LNCAP (cell line): Measurements from ENCODE around the gene NDUFB10.

Source experiments
- TF ChIP-seq, protein P1 (sequence below): fragments of 450-650 bp; IDR thresholded peaks from 2 replicates; pipeline ENCODE4 v1.5.1; 2017; ENCODE audit warnings: mild to moderate bottlenecking

Gene NDUFB10

DNA sequence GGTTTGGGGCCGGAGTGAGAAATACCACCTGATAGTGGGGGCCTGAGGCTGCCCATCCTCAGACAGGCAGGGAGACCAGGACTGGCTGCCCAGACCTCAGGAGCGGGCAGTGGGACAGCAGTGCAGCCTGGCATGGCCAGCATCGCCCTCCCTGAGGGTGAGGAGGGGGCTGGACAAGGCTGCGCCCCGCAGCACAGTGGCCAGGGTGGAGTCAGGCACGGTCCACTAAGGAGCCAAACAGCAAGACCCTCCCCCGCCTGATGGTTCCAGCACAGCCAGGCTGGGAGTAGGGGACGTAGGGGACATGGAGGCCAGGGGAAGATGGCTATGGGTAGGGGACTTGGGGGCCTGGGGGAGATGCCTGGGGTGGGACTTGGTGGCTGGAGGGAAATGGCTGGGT is 47.0 kb downstream of the NDUFB10 start:
- TF ChIP-seq, protein P1, sequence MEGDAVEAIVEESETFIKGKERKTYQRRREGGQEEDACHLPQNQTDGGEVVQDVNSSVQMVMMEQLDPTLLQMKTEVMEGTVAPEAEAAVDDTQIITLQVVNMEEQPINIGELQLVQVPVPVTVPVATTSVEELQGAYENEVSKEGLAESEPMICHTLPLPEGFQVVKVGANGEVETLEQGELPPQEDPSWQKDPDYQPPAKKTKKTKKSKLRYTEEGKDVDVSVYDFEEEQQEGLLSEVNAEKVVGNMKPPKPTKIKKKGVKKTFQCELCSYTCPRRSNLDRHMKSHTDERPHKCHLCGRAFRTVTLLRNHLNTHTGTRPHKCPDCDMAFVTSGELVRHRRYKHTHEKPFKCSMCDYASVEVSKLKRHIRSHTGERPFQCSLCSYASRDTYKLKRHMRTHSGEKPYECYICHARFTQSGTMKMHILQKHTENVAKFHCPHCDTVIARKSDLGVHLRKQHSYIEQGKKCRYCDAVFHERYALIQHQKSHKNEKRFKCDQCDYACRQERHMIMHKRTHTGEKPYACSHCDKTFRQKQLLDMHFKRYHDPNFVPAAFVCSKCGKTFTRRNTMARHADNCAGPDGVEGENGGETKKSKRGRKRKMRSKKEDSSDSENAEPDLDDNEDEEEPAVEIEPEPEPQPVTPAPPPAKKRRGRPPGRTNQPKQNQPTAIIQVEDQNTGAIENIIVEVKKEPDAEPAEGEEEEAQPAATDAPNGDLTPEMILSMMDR, result no peak

DNA sequence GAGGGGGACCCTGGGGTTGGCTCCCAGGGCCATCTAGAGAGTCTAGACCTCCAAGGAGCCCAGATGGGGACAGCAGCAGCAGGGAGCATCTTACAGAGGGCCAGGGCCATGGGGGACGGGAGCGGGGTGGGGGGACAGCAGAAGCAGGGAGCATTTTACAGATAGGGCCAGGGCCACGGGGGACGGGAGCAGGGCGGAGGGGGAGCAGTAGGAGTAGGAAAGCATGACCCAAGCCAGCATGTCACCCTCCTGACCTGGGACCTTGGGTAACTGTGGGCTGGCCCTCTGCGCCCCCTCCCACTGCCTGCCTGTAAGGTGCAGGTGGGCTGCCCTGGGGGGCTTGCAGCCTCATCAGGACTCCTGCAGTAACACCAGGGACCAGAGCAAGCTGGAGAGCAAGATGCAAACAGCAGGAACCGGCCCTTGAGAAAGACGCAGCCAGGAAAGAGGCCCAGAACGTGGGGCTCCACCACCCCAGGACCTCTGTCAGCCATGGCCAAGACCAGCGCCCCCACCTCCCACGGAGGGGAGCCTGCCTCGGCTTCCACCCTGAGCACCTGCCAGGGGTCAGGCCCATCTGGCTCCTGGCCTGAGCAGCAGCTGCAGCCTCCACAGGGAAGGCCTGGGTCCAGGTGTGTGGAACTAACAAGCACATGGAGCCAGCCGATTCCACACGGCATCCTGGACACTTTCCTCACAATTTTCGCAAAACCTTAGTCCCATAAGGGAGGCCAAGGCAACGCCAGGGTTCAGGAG is 47.9 kb downstream of the NDUFB10 start:
- TF ChIP-seq, protein P1, result no peak

DNA sequence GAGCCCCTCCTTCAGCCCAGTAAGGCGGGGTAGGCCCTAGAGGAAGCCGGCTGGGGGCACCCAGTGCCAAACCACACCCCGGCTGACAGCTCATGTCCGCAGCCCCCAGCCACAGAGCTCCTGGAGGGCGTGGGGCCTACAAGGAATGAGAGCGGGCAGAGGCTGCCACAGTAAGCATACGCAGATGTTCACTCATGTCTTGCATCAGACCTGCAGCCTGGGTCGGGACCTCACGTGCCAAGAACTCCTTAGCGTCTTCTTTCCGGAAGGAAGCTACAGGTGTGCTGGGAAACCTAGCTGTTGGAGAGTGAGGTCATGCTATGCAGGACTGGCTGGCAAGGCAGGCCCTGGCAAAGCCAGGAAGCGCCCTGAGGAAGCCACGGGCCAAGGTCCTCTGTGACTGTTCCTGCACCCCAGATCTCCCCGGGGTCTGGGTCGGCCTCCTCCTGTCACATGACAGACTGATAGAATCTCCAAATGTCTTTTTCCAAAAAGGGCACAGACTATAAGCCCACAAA is 48.7 kb downstream of the NDUFB10 start:
- TF ChIP-seq, protein P1, result no peak

DNA sequence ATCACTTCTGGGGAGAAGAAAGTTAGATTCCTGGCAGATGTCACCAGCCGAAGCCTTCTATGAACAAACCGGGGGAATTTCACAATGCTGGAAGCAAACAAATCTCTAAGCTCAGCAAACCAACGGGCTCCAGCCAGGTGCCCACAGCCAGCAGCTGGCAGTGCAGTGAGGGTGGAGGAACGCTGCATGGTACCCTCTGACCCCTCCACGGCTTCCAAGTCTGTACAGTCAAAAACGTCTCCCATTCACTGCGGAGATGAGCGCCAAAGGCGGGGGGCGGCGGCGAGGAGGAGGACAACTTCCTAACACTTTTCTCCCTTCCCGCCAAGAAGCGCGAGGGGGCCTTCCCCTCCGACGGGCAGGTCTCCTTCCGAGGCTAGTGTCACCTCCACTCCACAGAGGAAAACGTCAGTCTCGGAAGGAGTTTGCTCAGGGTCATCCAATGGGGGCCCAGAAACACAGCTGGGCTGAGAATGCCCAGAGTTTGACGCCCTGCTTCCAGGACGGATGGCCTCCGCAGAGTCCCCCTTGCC is 49.4 kb downstream of the NDUFB10 start:
- TF ChIP-seq, protein P1, result no peak

DNA sequence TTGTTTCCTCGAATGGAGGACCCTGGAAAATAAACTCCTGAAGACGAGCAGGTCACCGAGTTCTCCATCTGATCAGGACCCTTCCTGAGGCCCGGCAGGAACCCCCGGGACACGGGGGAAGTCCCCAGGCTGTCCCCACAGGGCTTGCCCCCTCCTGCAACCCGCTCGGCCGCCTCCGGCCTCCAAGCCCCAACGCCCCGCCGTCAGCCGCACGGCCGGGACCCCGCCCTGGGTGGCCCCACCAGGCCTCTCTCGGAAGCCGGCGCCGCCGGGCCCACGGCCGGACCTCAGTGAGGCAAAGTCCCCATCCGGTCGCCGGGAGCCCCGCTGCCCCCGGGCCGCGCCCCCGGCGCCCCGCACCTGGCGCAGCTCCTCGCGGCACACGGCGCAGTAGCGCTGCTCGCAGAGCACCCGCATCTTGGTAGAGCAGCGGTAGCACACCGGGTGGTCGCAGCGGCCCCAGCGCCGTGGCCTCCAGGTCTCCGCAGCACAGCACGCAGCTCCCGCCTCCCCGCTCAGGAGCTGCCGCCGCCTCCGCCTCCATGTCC is 49.9 kb downstream of the NDUFB10 start:
- TF ChIP-seq, protein P1, result no peak

DNA sequence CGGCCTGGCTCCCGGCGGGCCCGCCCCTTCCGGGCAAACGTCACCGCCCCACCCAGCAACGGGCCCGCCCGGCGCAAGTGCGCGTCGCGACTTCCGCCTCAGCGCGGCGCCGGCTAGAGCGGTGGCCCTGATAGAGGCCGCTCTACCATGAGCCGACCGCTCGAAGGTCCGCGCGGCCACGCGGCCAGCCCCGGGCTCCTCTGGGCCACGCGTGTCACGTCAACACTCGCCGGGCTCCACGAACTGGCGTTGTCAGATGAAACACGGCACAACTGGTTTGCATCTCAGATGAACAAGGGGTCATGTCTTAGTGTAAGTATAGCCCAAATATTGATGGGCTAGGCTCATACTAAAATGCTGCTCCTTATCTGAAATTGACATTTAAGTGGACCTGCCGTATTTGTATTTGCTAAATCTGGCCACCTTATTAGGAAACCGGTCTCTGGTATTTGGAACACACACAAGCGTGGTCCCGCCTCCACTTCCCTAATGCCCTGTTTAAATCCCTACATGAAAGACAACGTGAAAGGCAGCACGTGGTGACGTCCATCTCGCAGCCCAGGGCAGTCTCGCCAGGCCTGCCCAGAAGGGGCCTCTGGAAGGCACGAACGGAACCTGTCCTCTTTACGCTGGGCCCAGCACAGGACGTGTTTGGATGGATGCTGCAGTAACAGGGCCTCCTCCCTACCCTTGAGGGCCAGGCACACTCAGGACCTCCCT is 50.6 kb downstream of the NDUFB10 start, which contains the start of gene ZNF598:
ZNF598 (minus strand) TSS at position 31 of the 720 bp plus-strand sequence.
- TF ChIP-seq, protein P1, result no peak
